GM21381 (cell line): Measurements from ENCODE around the gene LANCL3.
A peak's percentile ranks its signal among the peaks of the same experiment; 100 is the strongest.
"Not testable (repeated sequence)": the region's sequence is repeated elsewhere in the genome, so short reads cannot be mapped to it uniquely, and the experiment has no call there.

Source experiments
- ATAC-seq: cut with Tn5 transposase; IDR thresholded peaks from one replicate; pipeline ENCODE4 v1.9.1; 2021; ENCODE audit warnings: mild to moderate bottlenecking, moderate library complexity; ENCODE audit not compliant: unreplicated experiment

The LANCL3 gene

DNA sequence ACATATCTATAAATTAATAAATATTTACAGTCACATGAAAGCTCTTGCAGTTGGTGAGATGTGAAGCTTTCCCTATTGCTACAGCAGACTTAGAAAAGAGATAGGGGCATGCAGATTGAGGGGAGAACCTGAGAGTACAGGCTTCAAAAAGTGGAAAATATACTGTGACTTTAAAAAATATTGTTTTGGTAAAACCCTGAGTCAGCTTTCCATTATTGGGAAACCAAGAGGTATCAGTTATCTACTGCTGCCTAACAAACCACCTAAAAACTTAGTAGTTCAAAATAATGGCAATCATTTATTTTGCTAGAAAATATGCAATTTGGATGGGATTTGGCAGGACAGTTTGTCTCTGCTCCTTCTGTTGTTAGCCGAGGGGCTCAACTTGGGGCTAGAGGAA lies 38.3 kb downstream of the LANCL3 start:
- ATAC-seq, result no peak

DNA sequence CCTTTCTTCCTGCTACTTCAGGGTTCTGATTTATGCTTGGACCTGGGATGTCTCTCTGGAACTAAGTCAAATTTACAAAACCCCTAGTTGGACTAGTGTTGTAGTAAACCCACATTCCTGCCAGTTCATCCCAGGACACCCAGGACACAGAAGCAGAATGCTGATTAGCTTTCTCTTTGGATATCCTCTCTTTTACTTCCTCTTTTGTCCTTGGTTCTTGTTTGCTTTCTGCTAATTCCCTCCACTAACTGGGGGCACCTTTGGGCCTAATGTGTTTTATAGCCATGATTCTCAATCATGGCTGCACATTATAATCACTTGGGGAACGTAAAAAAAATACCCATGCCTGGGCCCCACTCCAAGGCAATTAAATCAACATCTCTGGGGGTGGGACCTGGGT lies 42.5 kb downstream of the LANCL3 start:
- ATAC-seq, result no peak

DNA sequence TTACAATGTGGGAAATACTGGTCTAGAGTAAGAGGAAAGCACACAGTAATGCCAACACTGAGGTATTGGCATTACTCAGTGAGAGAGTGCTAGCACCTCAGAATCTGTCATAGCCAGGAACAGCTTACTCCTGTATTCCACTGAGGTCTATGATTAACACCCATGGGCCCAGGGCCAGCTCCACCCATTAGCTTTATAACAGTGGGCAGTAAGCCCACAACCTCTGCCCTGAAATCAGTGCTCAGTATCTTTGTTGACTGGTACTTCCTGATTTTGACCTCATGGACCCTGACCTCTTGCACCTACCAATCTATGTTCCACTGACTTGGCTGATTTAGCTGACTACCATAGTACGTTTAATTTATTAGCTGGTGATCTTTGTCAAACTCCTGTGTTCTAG lies 56.1 kb downstream of the LANCL3 start:
- no peak for ATAC-seq

DNA sequence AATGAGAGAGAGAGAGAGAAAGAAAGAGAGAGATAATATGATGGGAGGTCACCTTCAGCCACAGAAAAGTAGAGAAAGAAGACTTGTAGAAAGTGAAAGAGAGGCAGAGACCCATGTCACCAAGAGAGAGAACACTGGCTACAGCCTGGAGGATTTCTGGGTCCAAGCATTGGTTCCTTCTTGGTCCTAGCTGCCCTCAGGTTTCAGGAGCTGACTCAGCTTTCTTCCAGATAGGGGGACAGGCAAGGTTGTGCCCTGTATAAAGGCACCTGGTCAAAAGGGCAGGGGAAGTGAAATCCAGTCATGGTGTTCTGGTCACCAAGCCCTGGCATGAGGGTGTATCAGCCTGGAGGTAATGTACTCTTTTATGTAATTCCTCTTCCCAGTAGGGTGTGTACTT lies 66.6 kb downstream of the LANCL3 start:
- ATAC-seq, result no peak

DNA sequence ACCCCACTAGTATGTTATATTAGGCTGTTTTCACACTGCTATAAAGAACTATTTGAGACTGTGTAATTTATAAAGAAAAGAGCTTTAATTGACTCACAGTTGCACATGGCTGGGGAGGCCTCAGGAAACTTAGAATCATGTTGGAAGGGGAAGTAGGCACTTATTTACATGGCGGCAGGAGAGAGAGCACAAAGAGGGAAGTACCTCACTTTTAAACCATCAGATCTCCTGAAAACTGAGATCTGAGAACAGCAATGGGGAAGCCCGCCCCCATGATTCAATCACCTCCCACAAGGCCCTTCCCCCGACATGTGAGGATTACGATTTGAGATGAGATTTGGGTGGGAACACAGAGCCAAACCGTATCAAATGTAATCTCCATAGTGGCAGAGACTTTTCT lies 68.7 kb downstream of the LANCL3 start:
- ATAC-seq, result no peak

DNA sequence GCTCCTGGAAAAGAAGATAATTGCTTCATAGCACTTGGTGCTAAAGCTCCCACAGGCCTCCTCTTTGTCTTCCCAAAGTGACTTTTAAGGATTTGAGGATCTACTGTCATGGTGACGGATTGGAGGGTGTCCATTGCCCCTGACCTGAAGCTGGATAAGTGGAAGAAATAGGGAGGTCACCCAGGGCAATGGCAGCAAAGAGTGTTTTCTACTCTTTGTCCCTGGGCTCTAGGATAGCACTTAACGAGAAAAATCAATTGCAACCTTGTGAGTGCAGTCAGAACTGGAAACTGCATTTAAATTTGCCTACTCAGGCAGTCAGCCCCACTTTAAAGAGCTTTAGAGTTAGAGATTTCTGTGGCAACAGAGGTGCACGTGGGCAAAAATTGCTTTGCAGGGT lies 70.4 kb downstream of the LANCL3 start:
- no peak for ATAC-seq

DNA sequence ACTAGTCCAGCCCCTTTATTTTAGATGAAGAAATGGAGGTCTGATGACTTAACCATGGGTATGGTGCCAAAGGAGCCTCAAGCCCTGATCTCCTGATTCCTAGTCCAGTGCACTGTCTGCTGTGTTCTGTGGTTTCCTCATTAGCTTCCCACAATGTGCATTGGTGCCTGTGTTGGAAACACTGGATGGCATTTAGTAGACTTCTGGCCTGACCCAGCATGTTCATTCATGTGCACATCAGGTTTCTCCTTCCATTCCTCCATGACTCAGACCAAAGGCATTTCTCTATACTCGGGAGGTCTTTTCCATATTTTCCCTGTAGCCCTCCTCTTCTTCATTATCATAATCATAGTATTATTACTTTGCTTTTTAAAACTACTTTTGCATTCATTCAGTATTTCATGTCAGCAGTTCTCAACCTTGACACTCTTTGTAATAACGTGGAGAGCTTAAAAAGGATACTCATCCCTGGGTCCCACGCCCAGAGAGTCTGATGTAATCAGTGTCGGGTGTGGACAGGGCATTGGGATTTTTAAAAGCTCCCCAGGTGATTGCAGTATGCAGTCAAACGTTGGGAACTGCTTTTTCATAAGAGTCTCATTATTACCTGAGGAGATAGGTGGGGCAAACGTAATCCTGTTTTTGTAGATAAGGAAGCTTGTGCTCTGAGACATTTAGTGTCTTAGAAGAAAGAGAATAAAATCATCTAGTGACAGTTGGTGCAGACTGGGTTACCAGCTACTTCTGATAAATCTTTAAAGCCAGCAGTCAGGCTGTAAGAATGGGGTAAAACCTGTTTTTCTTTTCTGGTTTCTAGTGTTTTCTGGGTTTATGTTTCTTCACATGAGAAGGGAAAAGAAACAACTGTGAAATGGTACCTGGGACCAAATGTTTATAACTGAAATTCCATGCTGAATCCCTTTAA lies 73.2 kb downstream of the LANCL3 start:
- ATAC-seq, result no peak

DNA sequence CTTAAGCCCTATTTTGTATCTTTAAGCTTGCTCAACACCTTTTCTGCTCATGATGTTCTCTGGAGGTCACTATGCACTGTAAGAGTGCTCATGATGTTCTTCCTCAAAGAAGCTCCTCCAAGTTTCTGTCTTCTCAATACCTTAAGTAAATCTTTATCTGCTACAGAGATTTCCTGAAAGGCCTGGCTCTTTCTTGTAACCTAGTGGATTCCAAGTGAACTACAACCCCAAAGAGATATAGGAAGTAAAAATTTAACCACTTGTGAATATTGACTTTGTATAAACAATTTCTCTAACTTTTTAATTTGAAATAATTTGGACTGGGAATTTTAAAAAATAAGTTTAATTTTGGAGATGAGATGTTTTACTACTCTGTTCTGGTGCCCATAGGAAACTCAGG lies 74.8 kb downstream of the LANCL3 start:
- no peak for ATAC-seq

DNA sequence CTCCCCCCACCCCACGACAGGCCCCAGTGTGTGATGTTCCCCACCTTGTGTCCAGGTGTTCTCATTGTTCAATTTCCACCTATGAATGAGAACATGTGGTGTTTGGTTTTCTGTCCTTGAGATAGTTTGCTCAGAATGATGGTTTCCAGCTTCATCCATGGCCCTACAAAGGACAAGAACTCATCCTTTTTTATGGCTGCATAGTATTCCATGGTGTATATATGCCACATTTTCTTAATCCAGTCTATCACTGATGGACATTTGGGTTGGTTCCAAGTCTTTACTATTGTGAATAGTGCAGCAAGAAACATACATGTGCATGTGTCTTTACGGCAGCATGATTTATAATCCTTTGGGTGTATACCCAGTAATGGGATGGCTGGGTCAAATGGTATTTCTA lies 79.4 kb downstream of the LANCL3 start:
- not testable (repeated sequence) for ATAC-seq

DNA sequence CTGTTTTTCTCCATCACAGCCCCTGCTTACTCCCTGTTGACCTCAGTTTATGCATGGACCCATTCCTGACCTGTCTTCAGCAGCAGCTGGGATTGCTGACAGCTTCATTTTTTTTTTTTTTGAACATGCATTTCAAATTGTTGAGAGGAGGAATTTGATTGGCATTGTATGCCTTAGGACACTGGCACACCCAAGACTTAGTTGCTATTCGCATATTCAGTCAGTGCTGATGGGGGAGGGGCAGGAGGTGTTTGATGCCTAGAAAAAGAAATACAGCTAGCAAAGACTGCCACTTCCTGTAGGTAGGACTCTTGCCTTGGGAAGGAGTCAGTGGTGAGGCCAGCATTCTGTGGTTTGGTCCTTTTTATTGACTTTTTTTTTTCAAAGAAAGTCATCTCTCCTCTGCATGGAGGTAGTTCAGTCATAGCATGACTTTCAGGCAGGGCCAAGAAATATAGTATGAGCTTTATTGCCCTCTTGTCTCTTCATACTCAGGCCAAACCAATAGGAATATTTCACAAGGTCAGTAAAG lies 80.5 kb downstream of the LANCL3 start:
- ATAC-seq, result no peak

DNA sequence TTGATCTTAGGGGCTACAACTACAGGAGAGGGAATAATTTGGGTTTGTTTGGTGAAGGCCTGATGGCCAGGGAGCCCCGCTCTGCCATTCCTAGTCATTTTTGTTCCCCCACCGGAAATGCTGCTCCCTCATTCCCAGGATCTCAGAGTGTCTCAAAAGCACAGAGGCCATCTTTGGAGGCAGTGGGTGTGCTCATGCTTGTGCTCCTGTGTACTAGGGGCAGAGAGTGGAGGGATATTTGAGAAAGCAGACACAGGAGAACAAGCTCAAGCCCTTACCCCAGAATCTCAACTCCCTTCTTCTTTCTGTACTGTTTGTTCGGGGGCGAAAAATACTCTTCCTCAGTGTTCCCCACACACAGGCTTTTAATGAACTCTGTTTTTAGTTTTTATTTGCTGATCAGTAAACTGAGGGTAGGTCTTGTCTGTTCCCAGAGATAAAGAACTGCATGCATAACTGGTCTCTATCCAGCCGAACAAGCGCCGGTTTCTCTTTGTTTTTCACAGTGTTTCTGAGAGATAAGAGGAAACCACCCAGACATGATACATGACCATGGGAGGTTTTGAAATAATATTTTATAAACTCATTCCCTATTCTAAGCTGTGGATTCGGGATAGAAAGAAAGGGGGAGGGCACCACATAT lies 81.2 kb downstream of the LANCL3 start:
- ATAC-seq, result no peak

DNA sequence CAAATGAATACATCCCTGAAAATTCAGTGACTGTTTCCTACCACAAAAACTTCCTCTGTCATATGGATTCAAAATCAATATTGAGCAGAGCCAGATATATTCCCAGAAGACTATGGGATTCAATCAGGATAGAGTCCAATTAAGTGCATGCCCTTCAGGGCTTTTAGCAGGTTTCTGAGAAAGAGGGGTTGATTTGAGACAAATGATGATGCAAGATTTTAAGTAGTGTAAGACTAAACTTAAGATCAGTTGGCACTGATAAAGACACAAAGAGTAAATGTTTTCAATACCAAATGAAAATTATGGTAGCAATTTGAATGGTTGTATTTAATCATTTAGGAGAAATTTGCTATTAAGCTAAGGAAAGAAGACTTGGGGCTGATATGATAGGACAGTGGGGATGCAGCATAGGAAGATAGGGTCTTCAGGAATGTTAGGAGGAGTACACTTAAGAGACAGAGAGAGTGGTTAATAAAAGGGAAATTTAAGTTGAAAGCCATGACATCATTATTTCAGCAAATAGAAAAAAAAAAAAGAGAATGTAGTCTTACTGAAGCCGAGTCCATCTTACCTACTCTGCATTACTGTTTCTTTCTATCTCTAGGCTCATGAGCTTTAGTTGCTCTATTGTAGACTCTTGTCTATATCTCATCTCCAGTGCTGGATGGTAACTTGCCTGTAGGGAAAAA lies 82.1 kb downstream of the LANCL3 start:
- ATAC-seq, result no peak

DNA sequence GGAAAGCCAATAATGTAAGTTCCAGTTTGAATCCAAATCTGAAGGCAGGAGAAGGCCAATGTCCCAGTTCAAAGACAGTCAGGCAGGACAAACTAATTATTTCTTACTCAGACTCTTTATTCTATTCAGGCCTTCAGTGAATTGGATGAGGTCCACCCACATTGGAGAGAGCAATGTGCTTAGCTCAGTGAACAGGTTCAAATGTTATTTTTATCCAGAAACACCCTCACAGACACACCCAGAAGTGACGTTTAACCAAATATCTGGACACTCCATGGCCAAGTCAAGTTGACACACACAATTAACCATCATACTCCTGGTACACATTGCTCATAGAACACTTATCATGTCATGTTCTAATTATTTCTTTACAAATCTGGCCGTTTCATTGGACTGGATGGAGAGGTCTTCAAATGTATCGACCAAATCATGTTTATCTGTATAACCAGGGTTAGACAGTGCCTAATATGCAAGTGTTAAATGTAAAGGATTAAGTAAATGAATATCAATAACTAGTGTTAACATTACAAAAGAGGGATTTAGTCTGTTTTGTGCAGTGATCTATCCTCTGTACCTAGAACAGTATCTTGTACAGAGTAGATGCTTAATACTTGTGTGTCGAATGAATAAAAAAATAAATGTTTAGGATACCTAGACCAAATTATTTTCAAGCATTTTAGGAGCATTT lies 87.0 kb downstream of the LANCL3 start:
- no peak for ATAC-seq

DNA sequence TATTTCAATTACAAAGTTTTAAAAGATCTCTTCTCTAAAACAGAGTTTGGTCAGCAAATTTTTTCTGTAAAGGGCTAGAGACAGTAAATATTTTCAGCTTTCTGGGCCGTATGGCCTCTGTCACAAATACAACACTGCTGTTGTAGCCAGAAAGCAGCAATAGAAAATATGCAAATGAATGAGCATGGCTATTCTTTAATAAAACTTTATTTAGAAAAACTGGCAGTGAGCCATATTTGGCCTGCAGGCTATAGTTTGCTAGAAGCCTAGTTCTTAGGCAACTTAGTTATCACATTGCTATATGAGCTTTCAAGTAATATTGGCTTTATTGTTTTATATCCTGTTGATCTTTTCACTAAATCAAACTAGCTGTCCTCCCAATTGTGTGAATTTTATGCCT lies 87.6 kb downstream of the LANCL3 start:
- ATAC-seq, result no peak

DNA sequence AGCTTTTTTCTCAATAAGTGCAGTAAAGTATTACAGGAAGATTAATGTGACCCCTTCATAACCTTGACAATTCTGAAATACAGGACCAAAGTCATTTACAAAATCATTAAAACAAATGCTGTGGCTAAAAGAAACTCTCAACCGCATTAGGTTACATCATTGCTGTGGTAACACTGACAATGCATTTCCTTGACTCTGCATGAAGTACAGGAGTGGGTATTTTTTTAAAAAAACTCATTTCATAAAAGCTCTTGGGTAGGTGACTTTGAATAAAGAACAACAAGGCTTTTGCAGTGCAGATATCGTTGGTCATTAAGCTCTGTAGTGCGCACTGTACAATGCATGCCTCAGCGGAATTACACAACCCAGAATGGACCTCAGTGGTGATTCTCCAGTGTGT lies 90.7 kb downstream of the LANCL3 start:
- no peak for ATAC-seq

DNA sequence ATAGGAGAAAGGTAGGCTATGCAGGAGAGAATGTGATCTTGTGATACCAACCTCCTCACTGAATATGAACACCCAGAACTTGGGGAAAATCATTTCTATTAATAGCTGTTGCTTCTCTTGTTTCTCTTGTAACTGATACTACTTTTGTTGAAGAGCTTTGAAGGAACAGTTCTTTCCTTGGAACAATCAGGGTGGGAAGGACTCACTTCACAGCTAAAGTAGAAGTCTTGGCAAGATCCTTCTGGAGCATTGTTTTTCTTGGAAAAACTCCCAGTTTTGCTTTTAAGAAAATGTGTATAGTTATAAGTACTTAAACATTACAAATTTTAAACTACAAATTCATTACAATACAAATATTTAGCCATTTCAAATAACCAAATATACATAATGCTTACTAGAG lies 95.1 kb downstream of the LANCL3 start:
- ATAC-seq, result no peak

DNA sequence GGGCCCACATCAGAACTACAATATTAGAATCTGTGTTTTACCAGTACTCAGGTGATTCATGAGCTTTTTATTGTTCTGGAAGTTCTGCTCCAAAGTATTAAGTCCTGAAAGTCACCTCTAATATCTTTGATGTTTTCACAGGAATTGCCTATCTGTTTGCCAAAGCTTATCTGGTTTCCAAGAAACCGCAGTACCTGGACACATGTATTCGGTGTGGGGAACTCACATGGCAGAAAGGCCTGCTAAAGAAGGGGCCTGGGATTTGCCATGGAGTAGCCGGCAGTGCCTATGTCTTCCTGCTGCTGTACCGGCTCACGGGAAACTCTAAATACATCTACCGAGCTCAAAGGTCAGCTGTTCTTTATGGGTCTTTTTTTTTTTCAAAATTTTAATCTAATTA lies 95.7 kb downstream of the LANCL3 start:
- ATAC-seq, result no peak

DNA sequence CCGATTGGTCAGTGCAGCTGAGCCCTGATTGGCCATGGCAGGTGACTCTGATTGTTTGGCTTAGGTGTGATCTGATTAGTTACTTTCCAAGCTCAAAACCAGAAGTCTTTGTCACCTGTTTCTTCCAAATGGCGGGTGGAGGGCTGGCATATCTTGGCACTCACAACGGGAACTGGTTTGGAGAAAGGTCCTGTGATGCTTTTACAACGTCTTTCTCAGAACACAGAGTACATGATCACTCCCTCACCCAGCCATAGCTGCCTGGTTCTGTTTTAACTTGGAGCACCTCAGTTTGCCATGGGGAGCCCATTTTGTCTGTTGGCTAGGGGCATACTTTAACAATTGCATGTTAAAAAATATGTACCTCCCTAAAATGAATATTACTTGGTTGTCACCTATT lies 101.1 kb downstream of the LANCL3 start:
- no peak for ATAC-seq

DNA sequence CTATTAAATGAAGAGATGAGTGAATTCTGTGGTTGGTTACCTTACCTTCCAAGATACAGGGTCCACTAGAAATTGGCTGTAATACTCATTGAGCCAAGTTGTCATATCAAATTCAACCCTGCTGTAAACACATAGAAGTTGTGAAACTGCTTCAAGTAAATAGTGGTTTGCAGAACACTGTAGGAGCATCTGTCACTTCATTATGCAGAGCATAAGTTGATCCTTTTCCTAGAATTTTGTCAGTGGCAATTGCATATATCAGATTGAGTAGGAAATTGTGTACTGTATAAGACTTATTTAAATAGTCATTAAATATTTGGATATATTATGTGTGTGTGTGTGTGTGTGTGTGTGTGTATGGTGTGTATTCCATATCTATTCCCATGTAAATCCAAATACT lies 105.3 kb downstream of the LANCL3 start:
- ATAC-seq, result no peak

DNA sequence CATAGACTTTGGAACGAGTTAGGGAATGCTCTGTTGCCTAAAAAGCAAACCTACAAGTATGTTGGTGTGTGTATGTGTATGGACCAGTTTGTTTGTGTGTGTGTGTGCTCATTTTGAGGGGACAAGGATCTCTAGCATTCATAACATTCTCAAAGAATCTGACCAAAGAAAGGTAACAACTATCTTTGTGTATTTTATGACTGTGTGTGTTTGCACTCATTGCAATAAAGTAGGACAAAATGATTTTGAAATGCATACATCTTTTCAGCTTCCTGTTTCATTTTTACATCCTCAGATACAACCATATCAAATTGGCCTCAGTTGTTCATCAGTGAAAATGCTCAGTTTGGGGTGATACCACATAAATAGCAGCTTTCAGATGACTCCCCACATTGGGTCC lies 105.8 kb downstream of the LANCL3 start:
- ATAC-seq, result no peak

DNA sequence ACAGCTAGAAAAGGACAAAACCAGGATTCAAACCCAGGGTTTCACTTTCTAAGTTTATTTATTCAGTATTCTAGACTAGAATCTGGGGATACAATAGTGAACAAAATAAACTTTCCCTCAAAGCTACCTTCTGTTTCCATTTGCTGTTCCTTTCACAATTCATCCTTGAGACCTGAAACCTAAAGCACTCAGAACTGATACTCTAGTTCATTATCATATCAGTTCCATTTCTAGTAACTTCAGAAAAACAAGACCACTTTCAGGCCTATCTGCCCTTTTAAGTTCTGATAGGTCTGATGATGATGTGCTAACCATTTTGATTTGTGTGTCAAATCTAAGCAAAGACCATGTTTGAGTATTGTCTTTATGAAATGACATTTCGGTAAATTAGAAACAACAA lies 106.3 kb downstream of the LANCL3 start:
- peak; percentile 74 for ATAC-seq
